ENCODE results near the gene ATM.

Gene ATM, protein sequence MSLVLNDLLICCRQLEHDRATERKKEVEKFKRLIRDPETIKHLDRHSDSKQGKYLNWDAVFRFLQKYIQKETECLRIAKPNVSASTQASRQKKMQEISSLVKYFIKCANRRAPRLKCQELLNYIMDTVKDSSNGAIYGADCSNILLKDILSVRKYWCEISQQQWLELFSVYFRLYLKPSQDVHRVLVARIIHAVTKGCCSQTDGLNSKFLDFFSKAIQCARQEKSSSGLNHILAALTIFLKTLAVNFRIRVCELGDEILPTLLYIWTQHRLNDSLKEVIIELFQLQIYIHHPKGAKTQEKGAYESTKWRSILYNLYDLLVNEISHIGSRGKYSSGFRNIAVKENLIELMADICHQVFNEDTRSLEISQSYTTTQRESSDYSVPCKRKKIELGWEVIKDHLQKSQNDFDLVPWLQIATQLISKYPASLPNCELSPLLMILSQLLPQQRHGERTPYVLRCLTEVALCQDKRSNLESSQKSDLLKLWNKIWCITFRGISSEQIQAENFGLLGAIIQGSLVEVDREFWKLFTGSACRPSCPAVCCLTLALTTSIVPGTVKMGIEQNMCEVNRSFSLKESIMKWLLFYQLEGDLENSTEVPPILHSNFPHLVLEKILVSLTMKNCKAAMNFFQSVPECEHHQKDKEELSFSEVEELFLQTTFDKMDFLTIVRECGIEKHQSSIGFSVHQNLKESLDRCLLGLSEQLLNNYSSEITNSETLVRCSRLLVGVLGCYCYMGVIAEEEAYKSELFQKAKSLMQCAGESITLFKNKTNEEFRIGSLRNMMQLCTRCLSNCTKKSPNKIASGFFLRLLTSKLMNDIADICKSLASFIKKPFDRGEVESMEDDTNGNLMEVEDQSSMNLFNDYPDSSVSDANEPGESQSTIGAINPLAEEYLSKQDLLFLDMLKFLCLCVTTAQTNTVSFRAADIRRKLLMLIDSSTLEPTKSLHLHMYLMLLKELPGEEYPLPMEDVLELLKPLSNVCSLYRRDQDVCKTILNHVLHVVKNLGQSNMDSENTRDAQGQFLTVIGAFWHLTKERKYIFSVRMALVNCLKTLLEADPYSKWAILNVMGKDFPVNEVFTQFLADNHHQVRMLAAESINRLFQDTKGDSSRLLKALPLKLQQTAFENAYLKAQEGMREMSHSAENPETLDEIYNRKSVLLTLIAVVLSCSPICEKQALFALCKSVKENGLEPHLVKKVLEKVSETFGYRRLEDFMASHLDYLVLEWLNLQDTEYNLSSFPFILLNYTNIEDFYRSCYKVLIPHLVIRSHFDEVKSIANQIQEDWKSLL (N-terminal part only)

GRCh38 chr11:108222574-108223347 is at the start of gene ATM, which contains the start of gene NPAT:
TSS of gene ATM (plus strand) at chr11:108223067. CDS start at chr11:108227625, 4,558 bp downstream.
TSS of gene NPAT (minus strand) at chr11:108222638. CDS start at chr11:108222536, 102 bp downstream.
- DNase-seq: peak; percentile 98

DNA sequence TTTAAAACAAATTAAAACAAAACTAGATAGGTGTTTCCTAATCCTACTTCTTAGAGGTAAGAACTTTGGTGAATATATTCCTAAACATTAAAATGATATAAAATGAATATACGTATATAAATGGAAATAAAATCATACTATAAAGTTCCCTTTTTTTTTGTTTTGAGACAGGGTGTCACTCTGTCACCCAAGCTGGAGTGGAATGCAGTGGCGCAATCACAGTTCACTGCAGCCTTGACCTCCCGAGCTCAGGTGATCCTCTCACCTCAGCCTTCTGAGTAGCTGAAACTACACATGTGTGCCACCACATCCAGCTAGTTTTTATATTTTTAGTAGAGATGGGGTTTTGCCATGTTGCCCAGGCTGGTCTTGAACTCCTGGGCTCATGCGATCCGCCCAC is 45.3 kb upstream of the ATM start:
- no peak for DNase-seq

DNA sequence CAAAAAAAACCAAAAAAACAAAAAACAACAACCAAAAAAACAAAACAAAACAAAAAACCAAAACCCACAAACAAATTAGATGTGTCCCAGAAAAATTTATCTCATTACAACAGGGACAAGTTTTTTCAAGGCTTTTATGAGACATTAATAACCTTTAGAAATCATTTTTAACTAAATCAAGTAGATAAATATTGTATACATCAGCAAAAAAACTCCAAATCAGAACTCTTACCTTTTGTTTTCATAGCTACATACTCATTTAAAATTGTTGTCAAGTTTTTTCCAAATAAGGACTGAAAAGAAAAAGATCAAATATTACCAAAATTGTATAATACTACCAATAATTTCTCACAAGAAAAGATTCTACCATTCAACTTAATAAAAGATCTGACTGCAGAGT is 29.1 kb upstream of the ATM start:
- DNase-seq: no peak

DNA sequence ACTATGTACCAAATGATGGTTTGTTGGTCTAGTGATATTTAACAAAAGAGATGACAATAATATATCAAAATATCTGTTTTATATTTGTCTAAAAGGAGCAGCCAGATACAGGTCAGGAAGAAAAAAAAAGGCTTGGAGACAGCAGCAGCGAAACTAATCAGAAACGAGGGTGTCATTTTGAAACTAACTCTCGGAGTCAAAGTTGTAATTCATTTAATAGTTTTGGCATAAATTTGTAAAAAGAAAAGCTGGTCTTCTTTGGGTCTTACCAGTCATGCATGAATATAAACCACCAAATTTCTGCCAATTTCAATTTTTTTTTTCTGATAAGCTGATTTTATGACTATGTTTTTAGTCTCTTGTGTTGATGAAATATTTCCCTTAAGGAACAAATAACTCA is 26.0 kb upstream of the ATM start:
- DNase-seq: peak; percentile 59

DNA sequence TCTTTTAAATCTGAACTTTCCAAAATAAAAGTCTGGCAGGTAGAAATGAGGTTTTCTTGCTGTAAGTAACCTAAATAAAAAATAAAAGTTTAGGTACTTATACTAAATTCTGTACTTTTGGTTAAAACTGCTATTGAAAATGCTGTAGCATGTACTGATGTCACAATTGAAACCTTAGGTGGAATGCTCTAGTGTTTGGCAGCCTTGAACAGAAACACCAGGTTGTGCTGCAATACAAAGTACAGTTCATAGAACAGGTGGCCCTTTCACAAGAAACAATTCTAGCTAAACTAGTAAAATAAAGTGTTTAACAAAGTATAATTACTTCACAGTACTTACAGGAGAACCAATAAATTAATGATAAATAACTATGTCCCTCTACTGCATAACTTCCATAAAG is 25.5 kb upstream of the ATM start:
- peak; percentile 27 for DNase-seq

- no peak for DNase-seq
Observed at GRCh38 chr11:108198833-108199232, 24.0 kb upstream of the ATM start.

DNA sequence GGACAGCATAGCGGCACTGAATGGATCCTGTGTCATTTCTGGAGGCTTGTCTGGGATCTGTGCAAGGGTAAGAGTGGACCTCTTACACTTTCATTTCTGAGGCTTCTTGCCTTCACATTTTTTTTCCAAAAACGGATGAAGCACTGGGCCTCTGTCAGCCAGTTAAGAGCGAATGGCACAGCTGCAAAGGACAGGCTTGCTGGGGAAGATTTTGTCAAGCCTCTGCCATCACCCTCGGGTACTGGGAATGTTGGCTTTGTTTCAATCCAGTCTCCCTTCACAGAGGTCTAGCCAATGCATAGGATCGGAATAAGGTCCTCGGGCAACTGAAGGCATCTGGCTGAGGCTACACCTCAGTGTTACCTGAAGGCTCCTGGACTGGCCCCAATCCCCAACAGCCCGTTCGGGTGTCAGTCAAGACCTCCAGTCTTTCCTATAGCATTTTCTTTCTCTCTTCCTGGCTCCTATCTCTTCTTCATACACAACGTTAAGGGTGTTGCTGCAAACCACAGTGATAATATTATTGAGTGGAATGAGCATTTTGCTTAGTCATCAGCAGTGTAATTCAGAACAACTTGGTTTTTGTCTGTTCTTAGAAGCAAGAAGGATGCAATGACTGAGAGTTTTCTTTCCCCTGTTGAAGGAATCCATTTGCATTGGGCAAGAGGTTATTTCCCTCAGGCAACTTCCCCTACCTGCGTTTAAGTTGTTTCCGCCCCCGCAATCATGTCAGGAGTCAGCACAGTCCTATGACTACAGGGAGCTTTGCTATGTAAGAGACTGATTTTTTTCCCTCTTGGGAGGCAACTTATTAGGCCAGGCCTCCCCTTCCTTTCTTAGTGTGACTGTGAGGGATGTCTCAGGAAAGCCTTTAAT is 23.2 kb upstream of the ATM start:
- peak; percentile 78 for DNase-seq

GRCh38 chr11:108203075-108203474 is 19.8 kb upstream of the ATM start:
- no peak for DNase-seq

DNA sequence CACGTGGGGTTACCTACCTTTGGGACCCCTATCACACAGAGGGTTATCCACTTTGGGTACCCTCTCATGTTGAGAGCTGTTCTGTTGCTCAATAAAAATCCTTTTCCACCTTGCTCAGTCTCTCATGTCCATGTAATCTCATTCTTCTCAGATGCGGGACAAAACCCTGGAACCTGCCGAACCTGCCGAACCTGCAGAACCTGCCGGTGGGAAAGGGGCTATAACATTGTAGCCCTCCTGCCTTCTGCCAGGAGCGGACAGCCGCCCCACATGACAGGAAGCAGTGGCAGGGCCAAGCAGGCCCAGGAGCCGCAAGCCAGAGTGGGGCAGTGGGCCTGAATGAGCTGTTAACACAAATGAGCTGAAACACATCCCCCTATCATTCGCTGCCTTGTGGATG is 18.5 kb upstream of the ATM start:
- DNase-seq: no peak

DNA sequence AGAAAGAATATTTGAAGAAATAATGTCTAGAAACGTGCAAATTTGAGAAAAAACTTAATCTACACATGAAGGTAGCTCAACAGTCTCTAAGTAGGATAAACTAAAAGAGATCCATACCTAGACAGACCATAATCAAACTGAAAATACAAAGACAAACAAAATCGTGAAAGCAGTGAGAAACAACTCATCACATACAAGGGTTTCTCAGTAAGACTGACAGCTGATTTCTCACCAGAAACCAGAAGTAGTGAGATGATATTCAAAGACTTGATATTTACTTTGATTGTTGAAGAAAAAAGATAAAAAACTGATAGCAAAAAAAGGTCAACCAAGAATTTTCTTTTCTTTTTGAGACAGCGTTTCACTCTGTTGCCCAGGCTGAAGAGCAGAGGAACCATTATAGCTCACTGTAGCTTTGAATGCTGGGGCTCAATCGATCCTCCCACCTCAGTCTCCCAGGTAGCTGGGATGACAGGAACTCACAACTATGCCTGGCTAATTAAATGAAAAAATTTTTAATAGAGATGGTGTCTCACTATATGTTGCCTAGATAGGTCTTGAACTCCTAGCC is 17.9 kb upstream of the ATM start:
- DNase-seq: peak; percentile 54

GRCh38 chr11:108206171-108206570 is 16.7 kb upstream of the ATM start:
- DNase-seq: no peak

DNA sequence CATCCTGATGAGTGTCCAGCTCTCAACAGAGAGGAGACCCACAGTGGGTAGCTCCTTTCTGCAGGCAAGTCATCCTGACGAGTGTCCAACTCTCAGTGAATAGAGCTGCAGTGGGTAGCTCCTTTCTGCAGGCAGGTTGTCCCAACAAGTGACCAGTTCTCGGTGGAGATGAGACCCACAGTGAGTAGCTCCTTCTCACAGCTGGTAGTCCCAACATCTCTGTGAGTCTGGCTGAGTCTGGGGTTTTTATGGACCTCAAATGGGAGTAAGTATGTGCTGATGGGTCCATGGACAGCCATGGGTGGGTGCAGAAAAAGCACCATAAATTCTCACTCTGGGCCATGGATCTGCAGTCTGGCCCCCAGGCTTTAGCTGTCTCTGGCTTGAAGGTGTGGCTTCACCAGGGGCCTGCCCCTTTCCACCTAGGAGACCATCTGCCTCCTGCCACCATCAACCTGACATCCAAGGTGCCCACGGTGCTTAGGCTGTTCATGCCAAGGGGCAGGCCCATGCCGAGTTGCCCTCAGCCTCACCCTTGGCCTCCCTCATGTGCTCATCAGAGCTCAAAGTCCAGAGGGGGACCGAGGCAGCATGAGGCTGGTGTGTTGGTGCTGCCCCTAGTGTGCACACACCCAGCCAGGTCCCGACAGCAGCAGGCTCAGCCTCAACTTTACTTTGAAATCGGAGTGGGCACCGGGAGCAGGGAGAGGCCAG is 15.7 kb upstream of the ATM start:
- DNase-seq: no peak

DNA sequence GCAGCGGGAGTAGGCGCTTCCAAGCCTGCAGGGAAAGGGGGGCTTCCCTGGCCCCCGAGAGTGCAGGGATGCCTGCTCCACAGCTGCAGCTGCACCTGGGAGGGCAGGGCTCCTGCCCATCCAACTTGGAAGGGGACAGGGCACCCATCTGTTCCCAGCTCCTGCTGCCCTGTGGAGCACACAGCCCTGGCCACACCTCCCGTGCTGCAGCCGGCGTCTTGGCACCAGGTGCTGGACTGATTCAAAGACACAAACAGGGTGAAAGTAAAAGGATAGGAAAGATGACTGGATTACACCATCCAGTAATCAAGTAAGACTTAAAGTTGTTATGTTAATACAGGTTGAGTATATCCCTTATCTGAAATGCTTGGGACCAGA is 15.2 kb upstream of the ATM start:
- no peak for DNase-seq

DNA sequence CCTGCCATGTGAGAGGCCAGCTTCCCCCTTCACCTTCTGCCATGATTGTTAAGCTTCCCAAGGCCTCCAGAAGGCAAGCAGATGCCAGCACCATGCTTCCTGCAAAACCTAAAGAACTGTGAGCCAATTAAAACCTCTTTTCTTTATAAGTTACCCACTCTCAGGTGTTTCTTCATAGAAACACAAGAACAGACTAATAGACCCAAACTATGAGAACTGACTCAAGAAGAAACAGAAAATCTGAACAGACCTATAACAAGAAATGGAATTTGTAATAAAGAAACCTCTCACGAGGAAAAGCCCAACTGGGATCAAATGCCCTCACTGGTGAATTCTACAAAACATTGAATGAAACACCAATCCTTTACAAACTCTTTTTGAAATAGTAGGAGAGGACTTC is 12.4 kb upstream of the ATM start:
- no peak for DNase-seq

DNA sequence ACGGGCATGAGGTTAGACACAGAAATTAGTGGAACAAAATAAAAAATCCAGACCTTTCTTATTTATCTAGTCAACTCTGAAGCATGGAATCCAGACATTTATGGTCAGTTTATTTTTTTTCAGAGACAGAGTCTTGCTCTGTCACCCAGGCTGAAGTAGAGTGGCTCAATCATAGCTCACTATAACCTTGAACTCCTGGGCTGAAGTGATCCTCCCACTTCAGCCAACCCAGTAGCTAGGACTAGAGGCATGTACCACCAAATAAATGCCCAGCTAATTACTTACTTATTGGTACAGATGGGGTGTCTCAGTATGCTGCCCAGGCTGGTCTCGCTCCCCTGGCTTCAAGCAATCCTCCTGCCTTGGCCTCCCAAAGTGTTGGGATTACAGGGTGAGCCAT is 9.1 kb upstream of the ATM start:
- DNase-seq: no peak

GRCh38 chr11:108216988-108217387 is 5.9 kb upstream of the ATM start:
- DNase-seq: no peak

DNA sequence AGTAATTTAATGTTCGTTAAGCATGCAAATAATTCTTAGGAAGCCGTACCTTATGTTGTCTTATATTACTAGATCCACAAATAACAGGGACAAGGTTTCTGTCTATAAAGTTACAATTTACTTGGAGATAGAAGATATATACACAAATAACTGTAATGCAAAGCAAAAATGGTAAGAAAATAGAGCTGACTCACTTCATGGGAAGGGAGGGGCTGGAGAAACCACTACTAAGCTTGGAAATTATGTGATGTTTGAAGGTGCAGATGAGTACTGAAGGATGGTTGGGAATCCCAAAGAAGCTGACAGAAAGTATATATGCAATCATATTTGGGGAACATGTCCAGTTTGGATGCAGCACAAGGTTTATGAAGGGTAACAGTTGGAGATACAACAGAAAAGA is 4.4 kb upstream of the ATM start:
- no peak for DNase-seq

GRCh38 chr11:108218912-108219783 is 3.7 kb upstream of the ATM start:
- no peak for DNase-seq

GRCh38 chr11:108220721-108221336 is 2.0 kb upstream of the ATM start:
- DNase-seq: peak; percentile 29

All from activated CD4-positive, alpha-beta T cell treated with anti-CD3 and anti-CD28 coated beads, Interleukin-2, Interleukin-6, amounts not matched to agents 100 ng/mL and 50 ng/mL, durations not matched to agents 16 hours and 8 hours (primary cell).